Activated B cell treated with CpG ODN at 0.5 μM for 24 hours (primary cell): ENCODE measurements around the gene CRYBA4. TPM values are rescaled to one million over a fixed set of nuclear protein-coding genes. Genes with fewer than 3 reads are reported as not detected.
A peak's percentile ranks its signal among the peaks of the same experiment; 100 is the strongest.

Experiments
- ATAC-seq: fragments of 200-7000 bp; cut with Tn5 transposase; one replicate; pipeline ENCODE4 v1.10.0; 2021; ENCODE audit warnings: low read depth, mild to moderate bottlenecking, moderate library complexity
- CTCF ChIA-PET: fragments of 350-600 bp; sonication (Branson Sonifier 250); formaldehyde crosslinking; loops from one replicate; lab custom pipeline; 2021; ENCODE audit warnings: antibody characterized with exemption; lab: Charles Lee
- POLR2A ChIA-PET: fragments of 350-600 bp; sonication (Branson Sonifier 250); formaldehyde crosslinking; loops from one replicate; lab custom pipeline; 2021; ENCODE audit warnings: antibody characterized with exemption; lab: Charles Lee
- DNase-seq: peaks from one replicate; pipeline ENCODE4 v3.0.0; 2022
- H3K27ac Mint-ChIP-seq: one replicate; pipeline ENCODE4 v1.8.0; 2020; ENCODE audit warnings: mixed read lengths
- H3K27me3 Mint-ChIP-seq: one replicate; pipeline ENCODE4 v1.8.0; 2021; ENCODE audit warnings: mixed read lengths
- H3K36me3 Mint-ChIP-seq: one replicate; pipeline ENCODE4 v1.8.0; 2021; ENCODE audit warnings: low read depth, mixed read lengths
- H3K4me1 Mint-ChIP-seq: one replicate; pipeline ENCODE4 v1.8.0; 2021; ENCODE audit warnings: mixed read lengths
- H3K4me3 Mint-ChIP-seq: one replicate; pipeline ENCODE4 v1.8.0; 2020; ENCODE audit warnings: mild to moderate bottlenecking, mixed read lengths
- H3K9me3 Mint-ChIP-seq: one replicate; pipeline ENCODE4 v1.8.0; 2020; ENCODE audit warnings: mixed read lengths
- CTCF ChIP-seq: fragments of 200-600 bp; IDR thresholded peaks from one replicate; pipeline ENCODE4 v1.8.0; 2022; ENCODE audit warnings: antibody characterized with exemption, mild to moderate bottlenecking
- intact Hi-C: fragments of 100-400 bp; cut with micrococcal nuclease; formaldehyde crosslinking; loops from one replicate; pipeline ENCODE4 v1.15.1; 2024
- total RNA-seq: library from RNA; stranded (reverse); gene quantifications from 2 replicates; pipeline ENCODE4 v1.2.3, GENCODE V29; 2022

Gene CRYBA4
- total RNA-seq, 1 donor from 2014 or later = not detected

GRCh38 chr22:26584010-26584409, 37.8 kb upstream of the CRYBA4 start:
- no peaks in the 10 kb centered on the region for H3K27me3 Mint-ChIP-seq
- CTCF ChIA-PET = no interaction called here
- DNase-seq = no peak
- intact Hi-C loops = no loop called here
- H3K4me1 Mint-ChIP-seq = peaks cover 42% of the 10 kb centered on the region
- ATAC-seq = no peak
- POLR2A ChIA-PET = no interaction called here
- no peaks in the 10 kb centered on the region for H3K9me3 Mint-ChIP-seq
- no peak overlapping the region for H3K27ac Mint-ChIP-seq
- no peak for TF ChIP-seq CTCF
- no peak overlapping the region for H3K4me3 Mint-ChIP-seq
- H3K36me3 Mint-ChIP-seq = peaks cover 1% of the 10 kb centered on the region

- TF ChIP-seq CTCF = no peak
- no peak for ATAC-seq
- no peak overlapping the region for H3K4me3 Mint-ChIP-seq
- CTCF ChIA-PET = interaction anchor here (0.6 kb wide), 1 partner anchor 73 kb away, joined by 7 read pairs; no protein-coding TSS in a partner anchor
- H3K36me3 Mint-ChIP-seq = peaks cover 1% of the 10 kb centered on the region
- intact Hi-C loops = loop anchor here (5.0 kb wide), 1 partner anchor 103 kb away; the partner anchor contains the start of genes HPS4 and SRRD
- no peak for DNase-seq
- no peaks in the 10 kb centered on the region for H3K27me3 Mint-ChIP-seq
- H3K9me3 Mint-ChIP-seq = no peaks in the 10 kb centered on the region
- POLR2A ChIA-PET = no interaction called here
- peaks cover 36% of the 10 kb centered on the region for H3K4me1 Mint-ChIP-seq
- H3K27ac Mint-ChIP-seq = no peak overlapping the region
Measured at GRCh38 chr22:26585104-26585790, 36.5 kb upstream of the CRYBA4 start.

- Mint-ChIP-seq H3K36me3 (peaks cover 1% of the 10 kb centered on the region), H3K27me3 (no peaks in the 10 kb centered on the region), H3K27ac (peak overlapping the region; percentile 50), H3K4me3 (no peak overlapping the region), H3K4me1 (peaks cover 32% of the 10 kb centered on the region), H3K9me3 (no peaks in the 10 kb centered on the region)
- intact Hi-C loops = loop anchor here (5.0 kb wide), 1 partner anchor 104 kb away; the partner anchor contains the start of genes HPS4 and SRRD
- DNase-seq = no peak
- no peak for TF ChIP-seq CTCF
- no peak for ATAC-seq
- POLR2A ChIA-PET = interaction anchor here (1.2 to 1.6 kb wide), 2 partner anchors 52 to 74 kb away, joined by 4 to 5 read pairs; partner anchors contain the start of gene TFIP11
- CTCF ChIA-PET = no interaction called here
Measured at GRCh38 chr22:26586556-26587325, 35.0 kb upstream of the CRYBA4 start.

- intact Hi-C loops = loop anchor here (5.0 kb wide), 1 partner anchor 106 kb away; the partner anchor contains the start of genes HPS4 and SRRD
- TF ChIP-seq CTCF = no peak
- no peak for ATAC-seq
Measured at GRCh38 chr22:26587991-26588613, 33.7 kb upstream of the CRYBA4 start.

More at GRCh38 chr22:26587991-26588613, 33.7 kb upstream of the CRYBA4 start:
- DNase-seq = no peak
- no peaks in the 10 kb centered on the region for H3K27me3 Mint-ChIP-seq
- ChIA-PET CTCF (no interaction called here), POLR2A (interaction anchor here (1.2 to 1.6 kb wide), 2 partner anchors 53 to 75 kb away, joined by 4 to 5 read pairs; partner anchors contain the start of gene TFIP11)
- H3K4me1 Mint-ChIP-seq = peaks cover 43% of the 10 kb centered on the region
- H3K36me3 Mint-ChIP-seq = peaks cover 1% of the 10 kb centered on the region
- H3K4me3 Mint-ChIP-seq = peak overlapping the region; percentile 86
- H3K27ac Mint-ChIP-seq = peak overlapping the region; percentile 46
- no peaks in the 10 kb centered on the region for H3K9me3 Mint-ChIP-seq
